DMS79 (cell line): ENCODE results near the gene FMC1.
"Not testable (repeated sequence)": the region's sequence is repeated elsewhere in the genome, so short reads cannot be mapped to it uniquely, and the experiment has no call there.

Experiments
- DNase-seq: peaks from one replicate; lab custom pipeline; 2025; lab: John Stamatoyannopoulos, UW

Gene FMC1, protein sequence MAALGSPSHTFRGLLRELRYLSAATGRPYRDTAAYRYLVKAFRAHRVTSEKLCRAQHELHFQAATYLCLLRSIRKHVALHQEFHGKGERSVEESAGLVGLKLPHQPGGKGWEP

GRCh38 chr7:139341058-139341775 lies at the start of gene FMC1:
FMC1 (plus strand) TSS chr7:139341337; CDS start chr7:139341385, 48 bp downstream.
- peak; percentile 87 for DNase-seq

GRCh38 chr7:139292821-139293220 lies 48.3 kb upstream of the FMC1 start:
- no peak for DNase-seq

GRCh38 chr7:139293534-139293933 lies 47.6 kb upstream of the FMC1 start:
- no peak for DNase-seq

DNA sequence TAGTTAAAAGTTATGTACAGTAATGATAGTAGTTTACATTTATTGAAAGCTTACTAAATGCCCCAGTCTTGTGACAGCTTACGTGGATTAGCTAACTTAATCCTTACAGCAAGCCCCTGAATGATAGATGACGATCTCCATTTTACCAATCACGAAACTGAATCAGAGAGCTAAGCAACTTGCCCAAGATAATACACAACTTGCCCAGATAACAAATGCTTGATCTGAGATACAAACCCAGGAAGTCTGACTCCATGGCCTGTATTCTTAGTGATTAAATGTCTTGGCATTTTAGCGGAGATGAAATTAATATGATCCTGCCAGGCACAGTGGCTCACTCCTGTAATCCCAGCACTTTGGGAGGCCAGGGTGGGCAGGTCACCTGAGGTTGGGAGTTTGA lies 46.9 kb upstream of the FMC1 start:
- DNase-seq, result no peak

DNA sequence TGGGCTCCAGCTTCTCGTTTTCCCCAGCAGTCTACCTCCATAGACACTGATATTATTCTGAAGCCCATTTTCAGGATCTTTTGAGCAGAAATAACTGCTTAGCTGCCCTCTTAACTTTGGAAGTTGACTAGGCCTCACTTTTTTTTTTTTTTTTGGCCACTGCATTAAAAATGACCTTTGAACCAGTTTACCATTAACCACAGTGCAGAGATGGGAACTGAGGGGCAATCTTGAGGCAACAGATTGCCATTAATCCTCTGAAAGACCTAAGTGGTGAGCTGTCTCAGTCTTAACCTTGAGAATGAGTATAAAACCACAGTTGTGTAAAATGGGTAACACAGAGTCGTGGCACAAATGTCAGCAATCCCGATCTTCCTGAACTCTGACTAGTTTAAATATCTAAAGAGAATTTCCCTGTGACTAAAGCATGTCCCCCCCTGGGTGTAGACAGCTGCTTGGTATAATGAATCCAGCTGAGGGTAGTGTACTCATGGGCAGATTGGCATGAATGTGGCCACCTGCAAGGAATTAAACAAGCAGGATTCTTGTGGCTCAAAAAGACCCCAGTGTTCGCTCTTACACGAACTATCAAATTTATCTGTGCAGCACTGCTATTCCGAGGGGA lies 46.1 kb upstream of the FMC1 start:
- DNase-seq, result no peak

- DNase-seq, result no peak
These were observed 43.3 kb upstream of the FMC1 start for GRCh38 chr7:139297795-139298194.

DNA sequence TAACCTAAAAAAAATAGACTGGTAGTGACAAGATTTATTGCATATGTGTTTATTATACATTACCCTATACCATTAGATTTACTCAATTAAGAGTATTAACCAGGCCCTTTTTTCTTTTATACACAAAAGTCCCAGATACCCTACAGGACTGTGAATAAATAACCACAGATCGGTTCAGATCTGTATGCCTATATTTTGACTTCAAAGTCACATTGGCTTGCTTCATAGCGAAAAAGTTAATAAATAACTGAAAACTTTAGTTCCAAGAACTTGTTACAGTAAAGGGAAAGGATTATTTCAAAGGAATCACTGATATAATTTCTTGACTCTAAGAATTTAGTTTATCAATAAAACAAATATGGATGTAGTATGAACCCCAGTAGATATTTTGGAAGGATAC lies 41.8 kb upstream of the FMC1 start:
- no peak for DNase-seq

DNA sequence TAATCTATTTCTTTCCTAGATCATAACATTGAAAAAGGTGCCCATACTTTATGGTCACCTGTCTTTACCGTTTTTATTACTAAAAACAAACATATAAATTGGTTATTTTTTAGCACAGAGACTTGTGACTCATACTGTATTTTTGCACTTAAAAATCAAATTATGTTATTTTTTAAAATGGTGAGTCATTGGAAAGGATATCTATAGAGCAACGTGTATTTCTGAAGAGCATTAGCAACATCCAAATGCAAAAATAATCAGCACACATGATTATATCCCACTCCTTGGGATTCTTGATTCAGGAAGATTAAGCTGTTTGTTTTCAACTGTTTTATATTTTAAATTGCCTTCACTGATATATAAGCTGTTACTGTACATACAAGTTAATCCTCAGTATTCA lies 40.7 kb upstream of the FMC1 start:
- no peak for DNase-seq

- DNase-seq, result peak; percentile 36
These were observed 36.6 kb upstream of the FMC1 start for GRCh38 chr7:139304517-139304916.

- DNase-seq, result no peak
These were observed 23.1 kb upstream of the FMC1 start for GRCh38 chr7:139317939-139318505.

GRCh38 chr7:139321071-139321745 lies 19.9 kb upstream of the FMC1 start:
- no peak for DNase-seq

DNA sequence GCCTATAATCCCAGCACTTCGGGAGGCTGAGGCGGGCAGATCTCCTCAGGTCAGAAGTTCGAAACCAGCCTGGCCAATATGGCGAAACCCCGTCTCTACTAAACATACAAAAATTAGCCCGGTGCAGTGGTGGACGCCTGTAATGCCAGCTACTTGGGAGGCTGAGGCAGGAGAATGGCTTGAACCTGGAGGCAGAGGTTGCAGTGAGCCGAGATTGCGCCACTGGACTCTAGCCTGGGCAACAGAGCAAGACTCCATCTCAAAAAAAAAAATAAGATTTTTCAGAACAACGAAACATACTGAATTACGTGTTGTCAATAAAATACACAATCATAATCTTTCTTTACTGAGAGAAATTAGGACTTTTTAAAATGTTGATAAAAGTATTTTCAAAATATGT lies 16.4 kb upstream of the FMC1 start:
- not testable (repeated sequence) for DNase-seq

DNA sequence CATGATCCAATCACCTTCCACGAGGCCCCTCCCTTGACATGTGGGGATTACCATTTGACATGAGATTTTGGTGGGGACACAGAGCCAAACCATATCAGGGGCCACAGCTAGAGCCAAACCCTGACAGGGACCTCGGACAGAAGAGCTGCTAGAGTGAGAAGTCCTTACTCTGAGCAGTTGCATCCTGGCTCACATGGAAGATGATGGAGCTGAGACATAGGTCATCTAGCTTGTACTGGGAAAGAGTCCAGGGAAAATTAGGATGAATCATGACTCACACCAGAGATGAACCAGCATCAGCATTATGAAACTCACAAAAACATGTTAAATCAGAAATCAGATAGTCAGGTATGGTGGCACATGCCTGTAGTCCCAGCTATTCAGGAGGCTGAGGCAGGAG lies 12.8 kb upstream of the FMC1 start:
- DNase-seq, result no peak

DNA sequence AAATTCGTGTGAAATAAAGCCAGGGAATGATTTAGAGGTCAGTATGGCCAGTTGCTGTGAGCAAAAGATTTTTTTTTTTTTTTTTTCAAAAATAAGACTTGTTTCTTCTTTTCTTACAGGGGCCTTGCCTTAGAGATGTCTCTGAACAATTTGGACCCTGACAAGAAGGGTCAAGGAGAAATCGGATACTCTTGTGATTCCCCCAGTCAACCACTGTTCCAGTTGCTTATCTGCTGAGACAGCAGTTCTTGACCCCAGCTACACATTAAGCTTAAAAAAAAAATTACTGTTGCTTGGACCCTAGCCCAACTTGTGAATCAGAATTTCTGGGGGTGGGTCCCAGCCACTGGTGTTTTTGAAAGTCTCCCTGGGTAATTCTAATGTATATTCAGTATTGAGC lies 12.0 kb upstream of the FMC1 start:
- DNase-seq, result no peak

DNA sequence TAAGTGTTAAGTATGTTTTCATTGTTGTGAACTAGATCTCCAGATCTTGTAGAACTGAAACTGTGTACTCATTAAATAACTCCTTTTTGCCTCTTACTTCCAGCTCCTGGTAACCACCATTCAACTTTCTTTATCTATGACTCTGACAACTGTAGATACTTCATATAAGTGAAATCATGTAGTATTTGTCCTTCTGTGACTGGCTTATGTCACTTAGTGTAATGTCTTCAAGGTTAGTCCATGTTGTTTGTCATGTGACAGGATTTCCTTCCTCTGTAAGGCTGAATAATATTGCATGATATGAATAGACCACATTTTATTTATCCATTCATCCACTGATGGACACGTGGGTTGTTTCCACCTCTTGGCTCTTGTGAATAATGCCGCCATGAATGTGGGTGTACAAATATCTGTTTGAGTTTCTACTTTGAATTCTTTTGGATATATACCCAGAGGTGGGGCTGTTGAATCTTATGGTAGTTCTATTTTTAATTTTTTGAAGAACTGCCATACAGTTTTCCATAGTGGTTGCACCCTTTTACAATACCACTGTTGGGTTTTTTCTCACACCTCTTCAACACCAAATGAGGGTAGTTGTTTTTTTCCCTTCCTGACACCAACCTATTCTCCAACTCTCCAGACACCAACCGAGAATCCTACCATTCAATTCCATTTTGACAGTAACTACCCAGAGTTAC lies 10.7 kb upstream of the FMC1 start:
- no peak for DNase-seq

GRCh38 chr7:139332697-139333359 lies 8.3 kb upstream of the FMC1 start:
- DNase-seq, result no peak

GRCh38 chr7:139333443-139333842 lies 7.7 kb upstream of the FMC1 start:
- not testable (repeated sequence) for DNase-seq

DNA sequence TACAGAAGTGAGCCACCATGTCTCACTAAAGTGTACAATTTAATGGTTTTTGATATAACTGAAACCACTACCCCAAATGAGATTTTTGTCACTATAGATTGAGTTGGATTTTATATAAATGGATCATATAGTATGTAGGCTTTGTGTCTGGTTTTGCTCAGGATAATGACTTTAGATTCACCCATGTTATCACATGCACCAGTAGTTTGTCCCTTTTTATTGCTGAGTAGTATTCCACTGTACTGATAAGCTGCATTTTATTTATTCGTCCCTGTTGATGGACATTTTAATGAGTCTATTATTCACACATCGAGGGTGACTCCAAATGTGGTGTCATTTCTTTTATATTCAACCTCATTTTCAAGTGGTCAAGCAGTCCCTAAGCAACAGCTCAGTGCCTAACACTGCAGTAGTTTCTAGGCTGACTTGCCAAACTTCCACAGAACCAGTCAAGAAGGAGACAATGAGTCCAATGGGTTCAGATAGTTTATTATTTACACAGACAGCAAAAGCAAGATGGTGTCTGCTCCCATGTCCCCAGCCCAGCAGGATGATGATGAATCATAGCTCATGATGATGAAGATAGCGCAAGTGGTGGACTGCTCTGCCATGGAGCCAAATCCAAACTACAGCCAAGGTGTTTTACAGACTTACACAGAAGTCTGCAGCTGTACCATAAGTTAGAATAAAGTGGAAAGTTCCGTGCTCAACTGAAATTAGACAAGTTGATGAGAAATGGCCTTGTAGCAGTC lies 6.6 kb upstream of the FMC1 start:
- DNase-seq, result no peak

DNA sequence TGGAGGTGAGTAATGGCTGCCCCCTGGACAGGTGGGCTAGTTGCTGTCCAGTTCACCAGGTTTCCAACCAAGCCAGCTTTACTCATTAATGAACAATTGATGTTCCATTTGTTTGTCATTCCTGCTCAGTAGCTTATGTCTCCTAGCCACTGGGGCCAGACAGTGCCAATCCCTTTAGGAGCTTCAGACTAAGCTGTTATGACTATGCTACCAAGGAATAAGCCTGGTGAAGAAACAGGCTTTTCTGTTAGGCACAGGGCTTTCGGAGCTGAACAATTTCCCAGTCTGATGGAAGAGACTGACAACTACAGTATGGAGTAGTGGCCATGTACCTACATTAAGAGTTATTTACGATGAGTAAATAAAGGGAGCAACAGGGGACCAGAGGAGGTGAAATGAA lies 2.1 kb upstream of the FMC1 start:
- DNase-seq, result no peak

- DNase-seq, result no peak
These were observed 1.5 kb upstream of the FMC1 start for GRCh38 chr7:139339698-139340036.
